Immature natural killer cell (primary cell): ENCODE measurements around the gene OSBPL3. TPM values are rescaled to one million over a fixed set of nuclear protein-coding genes. Genes with fewer than 3 reads are reported as not detected.

Experiments
- DNase-seq, 3 donors: peaks; one replicate each; pipeline ENCODE4 v3.0.0; 2022; ENCODE audit warnings: mixed read lengths in 1 of 3
- H3K27ac Mint-ChIP-seq, 6 donors: one replicate each; pipeline ENCODE4 v1.8.0; 2020; ENCODE audit warnings: mixed read lengths in 6 of 6, mild to moderate bottlenecking in 5 of 6, inconsistent platforms in 4 of 6, moderate library complexity in 3 of 6
- H3K27me3 Mint-ChIP-seq, 3 donors: one replicate each; pipeline ENCODE4 v1.8.0; 2020 to 2021; ENCODE audit warnings: low read depth in 3 of 3, mild to moderate bottlenecking in 3 of 3, mixed read lengths in 3 of 3, moderate library complexity in 3 of 3, inconsistent platforms in 1 of 3
- H3K36me3 Mint-ChIP-seq, 3 donors: one replicate each; pipeline ENCODE4 v1.8.0; 2020; ENCODE audit warnings: mixed read lengths in 3 of 3, inconsistent platforms in 2 of 3, mild to moderate bottlenecking in 2 of 3
- H3K4me1 Mint-ChIP-seq, 2 donors: one replicate each; pipeline ENCODE4 v1.8.0; 2020; ENCODE audit warnings: inconsistent platforms in 2 of 2, mild to moderate bottlenecking in 2 of 2, mixed read lengths in 2 of 2, moderate library complexity in 1 of 2
- H3K4me3 Mint-ChIP-seq, 5 donors: one replicate each; pipeline ENCODE4 v1.8.0; 2020; ENCODE audit warnings: mild to moderate bottlenecking in 5 of 5, mixed read lengths in 5 of 5, inconsistent platforms in 3 of 5, moderate library complexity in 3 of 5
- H3K9me3 Mint-ChIP-seq, 6 donors: one replicate each; pipeline ENCODE4 v1.8.0; 2020; ENCODE audit warnings: mild to moderate bottlenecking in 6 of 6, mixed read lengths in 6 of 6, inconsistent platforms in 4 of 6, moderate library complexity in 3 of 6
- polyA plus RNA-seq, 3 donors: library from polyadenylated mRNA; unstranded; fragments of 300-500 nt; fragmentation: Illumina TruSeq; gene quantifications; one replicate each; pipeline ENCODE4 v1.2.3, GENCODE V29; 2021

OSBPL3 gene
- polyA plus RNA-seq, 3 donors from 2014 or later = 6.4 to 20.0 (median 8.5) TPM

DNA sequence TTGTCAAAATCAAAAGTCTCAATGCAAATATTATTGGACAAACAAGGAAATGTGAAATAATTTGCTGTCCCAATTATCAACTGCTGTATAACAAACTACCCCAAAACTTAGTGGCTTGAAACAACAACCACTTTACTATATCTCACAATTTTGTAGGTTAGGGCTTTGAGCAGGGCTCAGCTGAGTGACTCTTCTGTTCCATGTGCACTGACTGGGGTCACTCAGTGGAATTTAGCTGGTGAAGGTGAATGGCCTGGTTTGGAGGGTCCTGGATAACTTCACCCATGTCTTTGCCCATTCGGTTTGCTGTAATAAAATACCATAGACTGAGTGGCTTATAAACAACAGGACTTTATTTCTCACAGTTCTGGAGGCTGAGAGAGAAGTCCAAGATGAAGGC, 219.0 kb downstream of the OSBPL3 start:
- Mint-ChIP-seq H3K36me3 (peaks cover 0 to 3% (median 0%) of the 10 kb centered on the region in 3 donors), H3K9me3 (no peaks in the 10 kb centered on the region), H3K27me3 (peaks cover 6 to 10% (median 9%) of the 10 kb centered on the region in 3 donors), H3K27ac (no peak overlapping the region), H3K4me1 (peaks cover 5 to 9% of the 10 kb centered on the region in 2 donors), H3K4me3 (no peak overlapping the region)
- DNase-seq = no peak

DNA sequence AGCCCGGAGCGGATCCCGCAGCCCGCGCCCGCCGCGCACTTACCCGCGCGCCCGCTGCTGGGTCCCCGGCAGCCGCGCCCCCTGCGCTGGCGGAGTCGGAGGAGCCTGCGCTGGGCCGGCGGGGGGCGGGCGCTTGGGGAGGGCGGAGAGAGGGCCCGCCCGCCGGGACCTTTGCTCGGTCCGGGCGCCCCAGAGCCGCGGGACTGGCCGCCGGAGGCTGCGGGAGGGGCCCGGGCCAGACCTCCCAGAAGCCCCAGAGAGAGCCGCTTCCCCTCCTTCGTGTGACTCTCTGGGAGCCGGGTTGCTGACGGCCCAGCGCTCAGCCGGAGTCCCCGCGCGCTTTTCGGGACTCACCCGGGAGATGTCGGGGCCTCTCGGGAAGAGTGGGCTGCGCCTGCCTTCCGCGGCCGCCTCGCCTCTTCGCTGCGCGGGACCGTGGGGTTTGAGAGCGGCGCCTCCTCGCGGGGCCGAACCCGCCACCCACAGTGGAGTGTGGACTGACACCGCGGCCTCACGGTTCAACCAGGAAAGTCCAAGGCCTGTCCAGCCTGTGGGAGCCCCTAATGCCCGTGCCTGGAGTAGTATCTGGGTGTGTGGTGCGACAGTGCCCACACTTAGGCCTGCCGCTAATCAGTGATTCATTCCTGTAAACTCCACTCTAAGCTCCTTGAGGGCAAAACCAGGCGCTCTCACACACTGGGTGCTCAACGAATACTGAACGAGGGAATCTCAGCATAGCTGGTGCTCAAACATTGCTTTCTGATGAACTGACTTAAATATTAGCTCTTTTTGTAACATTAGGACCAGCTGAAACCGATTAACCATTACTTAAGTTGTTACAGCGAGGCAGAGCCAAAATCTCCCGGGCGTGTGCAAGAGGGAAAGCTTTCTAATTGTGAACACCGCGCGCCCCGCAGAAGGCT, 222.4 kb downstream of the OSBPL3 start, which contains the start of gene GSDME:
TSS of gene GSDME (minus strand) at position 112 of the 923 bp plus-strand sequence. CDS start 7,690 bp downstream, outside the sequence.
- H3K4me3 Mint-ChIP-seq = peak within 1 kb of the TSS; percentile 66 to 85 (median 76)
- DNase-seq = peak; percentile 5 to 25 (median 14)
- peaks cover 8 to 20% (median 8%) of the 10 kb centered on the region in 3 donors for H3K27me3 Mint-ChIP-seq
- no peak within 1 kb of the TSS for H3K27ac Mint-ChIP-seq
- H3K4me1 Mint-ChIP-seq = peaks cover 5 to 10% of the 10 kb centered on the region in 2 donors
- no peaks in the 10 kb centered on the region for H3K9me3 Mint-ChIP-seq
- H3K36me3 Mint-ChIP-seq = no peaks in the 10 kb centered on the region

DNA sequence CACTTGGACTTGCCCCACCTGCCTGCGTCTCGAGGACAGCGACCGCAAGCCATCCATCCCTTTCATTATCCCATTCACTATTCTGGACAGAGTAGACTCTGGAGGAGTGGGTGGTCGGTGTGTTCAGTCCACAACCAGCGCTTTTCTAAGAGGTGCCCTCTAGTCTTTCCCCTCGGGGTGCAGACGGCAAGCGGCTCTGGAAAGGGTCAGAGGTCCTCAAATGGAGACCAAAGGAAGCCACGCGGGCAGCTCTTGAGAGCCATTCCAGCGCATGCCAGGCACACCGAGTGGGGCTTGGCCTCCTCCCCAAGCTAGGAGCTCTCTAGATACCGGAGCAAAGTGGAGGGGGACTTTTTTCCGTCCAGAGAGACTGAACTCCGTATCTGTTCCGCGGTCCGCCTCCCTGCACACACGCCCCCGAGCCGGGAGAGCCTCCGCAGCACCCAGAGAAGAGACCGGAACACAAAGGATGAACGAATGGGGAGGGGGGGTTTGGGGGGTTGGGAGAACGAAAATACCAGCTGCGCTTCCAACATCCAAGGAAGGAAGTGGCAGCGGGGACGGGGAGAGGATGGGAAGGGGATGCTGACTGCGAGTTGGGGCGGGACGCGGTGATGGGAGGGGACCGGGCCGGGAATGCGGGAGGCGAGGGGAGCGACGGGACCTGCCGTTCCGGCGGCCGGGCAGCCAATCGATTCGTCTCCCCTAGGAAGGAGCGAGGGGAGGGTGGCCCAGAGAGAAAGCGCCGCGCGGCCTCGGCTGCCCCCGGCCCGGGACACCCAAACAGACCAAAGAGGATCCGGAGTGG, 223.2 kb downstream of the OSBPL3 start:
- H3K27me3 Mint-ChIP-seq = peaks cover 8 to 23% (median 11%) of the 10 kb centered on the region in 3 donors
- H3K36me3 Mint-ChIP-seq = no peaks in the 10 kb centered on the region
- DNase-seq = peak in 1 of 3 donors; percentile 2
- peak overlapping the region; percentile 66 to 85 (median 72) for H3K4me3 Mint-ChIP-seq
- peaks cover 5 to 10% of the 10 kb centered on the region in 2 donors for H3K4me1 Mint-ChIP-seq
- H3K27ac Mint-ChIP-seq = no peak overlapping the region
- no peaks in the 10 kb centered on the region for H3K9me3 Mint-ChIP-seq

DNA sequence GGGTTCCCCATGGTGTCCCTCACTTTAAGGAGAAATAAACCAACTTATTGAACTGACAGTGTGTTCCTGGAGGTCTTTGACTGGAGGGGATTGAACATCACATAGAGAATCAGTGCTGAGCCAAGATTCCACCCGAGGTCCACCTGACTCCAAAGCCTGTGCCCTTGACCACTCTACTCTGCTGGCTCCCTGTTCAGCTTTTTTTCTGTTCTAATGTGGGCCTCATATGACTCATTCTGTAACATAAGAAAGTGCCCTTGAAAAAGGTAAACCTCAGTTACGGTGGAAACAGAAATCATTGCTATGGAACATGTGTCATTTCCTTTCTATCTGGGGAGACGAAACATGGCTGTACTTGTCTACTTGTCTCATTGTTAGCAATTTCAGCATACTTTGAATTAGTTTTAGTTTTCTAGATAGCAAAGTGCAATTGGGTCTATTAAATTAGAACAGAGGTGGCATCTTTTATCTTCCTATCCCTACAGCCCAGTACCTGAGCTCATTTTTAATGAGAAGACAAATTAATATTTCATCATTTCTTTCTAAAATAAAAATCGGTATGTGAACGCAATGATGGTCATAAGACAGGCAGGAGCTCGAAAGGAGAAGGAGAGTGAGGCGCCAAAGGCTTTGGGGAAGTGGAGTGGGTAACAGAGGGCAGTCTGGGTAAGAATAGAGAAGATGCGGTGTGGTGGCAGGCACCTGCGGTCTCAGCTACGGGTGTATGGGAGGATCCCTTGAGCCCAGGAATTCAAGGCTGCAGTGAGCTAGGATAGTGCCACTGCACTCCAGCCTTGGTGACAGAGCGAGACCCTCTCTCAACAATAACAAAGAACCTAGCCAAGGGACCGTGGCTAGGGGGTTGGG, 224.2 kb downstream of the OSBPL3 start:
- Mint-ChIP-seq H3K27me3 (peaks cover 8 to 23% (median 11%) of the 10 kb centered on the region in 3 donors), H3K9me3 (no peaks in the 10 kb centered on the region), H3K4me3 (peak overlapping the region; percentile 66 to 85 (median 72)), H3K27ac (no peak overlapping the region), H3K4me1 (peaks cover 5 to 10% of the 10 kb centered on the region in 2 donors), H3K36me3 (no peaks in the 10 kb centered on the region)
- no peak for DNase-seq

DNA sequence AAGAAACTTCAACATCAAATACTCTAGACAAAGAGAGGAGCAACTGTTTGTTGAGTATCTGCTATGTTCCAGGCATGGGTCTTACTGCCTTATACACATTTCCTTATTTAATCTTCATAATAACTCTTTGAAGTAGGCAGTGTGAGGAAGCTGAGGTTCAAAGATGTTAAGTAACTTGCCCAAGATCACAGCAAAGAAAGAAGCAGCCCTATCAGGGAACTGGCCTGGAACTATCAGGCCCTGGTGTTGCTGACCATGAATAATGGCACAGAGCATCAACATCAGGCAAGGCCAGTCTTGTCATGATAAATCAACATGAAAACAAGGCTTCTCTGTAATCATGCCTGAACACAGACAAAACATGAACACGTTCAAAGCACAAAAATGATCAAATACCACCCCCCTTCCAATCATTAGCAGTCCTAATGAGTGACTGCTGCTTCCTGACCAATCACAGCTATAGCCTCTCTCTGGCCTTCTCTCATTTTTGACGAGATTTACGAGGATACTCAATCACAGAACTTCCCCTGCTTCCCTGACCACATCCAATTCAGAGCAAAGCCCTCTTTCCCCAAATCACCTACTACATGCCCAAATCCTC, 225.0 kb downstream of the OSBPL3 start:
- peaks cover 8 to 21% (median 11%) of the 10 kb centered on the region in 3 donors for H3K27me3 Mint-ChIP-seq
- H3K9me3 Mint-ChIP-seq = no peaks in the 10 kb centered on the region
- H3K27ac Mint-ChIP-seq = no peak overlapping the region
- H3K4me1 Mint-ChIP-seq = peaks cover 5 to 10% of the 10 kb centered on the region in 2 donors
- no peaks in the 10 kb centered on the region for H3K36me3 Mint-ChIP-seq
- H3K4me3 Mint-ChIP-seq = no peak overlapping the region
- no peak for DNase-seq

DNA sequence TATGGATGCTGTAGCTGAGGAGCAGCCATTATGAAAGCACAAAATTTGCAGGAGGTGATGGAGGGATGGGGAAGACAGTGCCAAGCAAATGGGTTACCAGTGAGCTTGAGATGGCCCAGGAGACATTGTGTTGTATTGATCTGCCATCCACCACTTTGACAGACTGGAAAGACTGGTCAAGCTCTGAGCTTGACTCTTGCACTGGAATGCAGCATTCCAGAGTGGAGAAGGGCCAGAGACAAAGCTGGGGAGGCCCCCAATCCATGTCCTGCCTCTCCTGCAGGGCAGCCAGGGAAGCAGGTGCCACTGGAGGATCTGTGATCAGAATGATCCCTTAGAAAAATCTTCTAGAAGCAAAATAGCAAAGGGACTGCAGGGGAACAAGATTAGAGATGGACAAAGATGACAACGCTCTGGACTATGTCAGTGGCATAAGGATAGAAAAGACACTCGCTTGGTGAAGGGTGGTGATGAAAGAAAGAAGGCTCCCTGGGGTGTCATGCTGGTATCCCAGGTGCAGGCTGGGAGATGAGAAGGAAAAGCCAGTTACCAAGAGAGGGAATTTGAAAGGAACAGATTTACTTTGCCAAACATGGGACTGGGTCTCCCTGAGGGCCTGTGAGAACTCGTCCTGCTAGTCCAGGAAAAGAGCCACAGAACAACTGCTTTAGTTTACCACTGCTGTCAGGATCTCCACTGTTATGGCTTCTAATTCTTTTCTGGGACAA, 227.7 kb downstream of the OSBPL3 start:
- Mint-ChIP-seq H3K27me3 (peaks cover 8 to 21% (median 8%) of the 10 kb centered on the region in 3 donors), H3K4me1 (peaks cover 0 to 8% of the 10 kb centered on the region in 2 donors), H3K36me3 (no peaks in the 10 kb centered on the region), H3K9me3 (no peaks in the 10 kb centered on the region), H3K4me3 (no peak overlapping the region), H3K27ac (no peak overlapping the region)
- no peak for DNase-seq

DNA sequence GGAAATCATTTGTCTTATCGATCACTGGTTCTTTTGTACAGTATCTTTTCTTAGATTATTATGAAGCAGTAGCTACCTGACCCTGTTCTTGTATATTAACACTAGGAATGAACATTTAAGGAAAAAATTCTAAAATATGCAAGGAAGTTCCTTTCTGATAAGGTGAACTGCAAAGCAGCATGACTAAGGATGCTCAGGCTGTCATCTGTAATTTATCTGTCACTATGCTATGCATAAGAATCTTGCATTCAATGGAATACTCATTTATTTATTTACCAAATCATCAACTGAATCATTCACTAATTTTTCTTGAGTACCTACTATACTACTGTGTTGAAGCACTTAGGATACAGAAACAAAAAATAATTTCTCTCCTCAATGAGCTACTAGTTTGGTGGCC, 228.5 kb downstream of the OSBPL3 start:
- Mint-ChIP-seq H3K9me3 (no peaks in the 10 kb centered on the region), H3K27me3 (peaks cover 2 to 21% (median 8%) of the 10 kb centered on the region in 3 donors), H3K4me3 (no peak overlapping the region), H3K4me1 (peaks cover 0 to 5% of the 10 kb centered on the region in 2 donors), H3K27ac (no peak overlapping the region), H3K36me3 (no peaks in the 10 kb centered on the region)
- DNase-seq = no peak

DNA sequence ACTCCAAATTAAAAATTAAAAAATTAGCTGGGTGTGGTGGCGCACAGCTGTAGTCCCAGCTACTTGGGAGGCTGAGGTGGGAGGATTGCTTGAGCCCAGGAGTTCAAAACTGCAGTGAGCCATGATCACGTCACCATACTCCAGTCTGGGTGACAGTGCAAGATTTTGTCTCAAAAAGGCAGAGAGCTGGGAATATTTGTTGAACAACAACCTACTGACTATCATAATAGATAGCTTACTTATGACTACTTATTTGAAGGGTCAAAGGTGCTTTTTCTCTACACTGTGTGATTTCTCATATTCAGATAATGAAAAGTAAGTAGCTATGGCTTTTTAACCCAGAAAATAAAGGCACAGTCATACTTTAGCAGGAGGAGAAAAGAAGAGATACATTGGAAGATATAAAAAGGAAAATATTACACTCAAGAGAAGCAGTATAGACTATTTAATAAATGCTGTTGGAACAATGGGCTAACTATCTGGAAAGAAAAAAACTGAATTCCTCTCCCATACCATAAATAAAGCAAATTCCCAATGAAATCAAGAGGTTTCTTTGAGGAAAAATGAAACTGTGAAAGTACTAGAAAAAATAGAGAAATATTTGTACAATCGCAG, 229.4 kb downstream of the OSBPL3 start:
- H3K27me3 Mint-ChIP-seq = peaks cover 1 to 18% (median 7%) of the 10 kb centered on the region in 3 donors

DNA sequence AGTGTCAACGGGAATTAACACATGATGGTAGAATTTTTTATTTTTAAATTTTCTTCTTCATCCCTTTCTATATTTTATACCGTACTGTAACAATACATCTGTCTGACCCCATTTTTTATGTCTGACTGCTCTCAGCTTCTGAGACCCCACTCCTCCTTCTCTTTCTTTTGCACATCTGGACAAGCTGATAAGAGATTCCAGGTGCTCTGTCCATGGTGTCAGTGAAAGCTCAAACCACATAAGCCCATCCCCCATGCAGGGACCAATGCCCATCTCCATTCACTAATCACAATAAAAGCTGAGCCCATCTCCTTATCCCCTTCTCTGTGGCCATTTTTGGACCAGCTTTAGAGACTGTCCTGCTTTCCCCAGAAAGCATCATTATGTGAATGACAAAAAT, 231.5 kb downstream of the OSBPL3 start:
- H3K27me3 Mint-ChIP-seq = peaks cover 2 to 9% (median 6%) of the 10 kb centered on the region in 3 donors
- DNase-seq = no peak
- peak overlapping the region in 1 of 6 donors; percentile 14 for H3K27ac Mint-ChIP-seq

More for the DNA sequence above, 229.4 kb downstream of the OSBPL3 start:
- DNase-seq = no peak
- Mint-ChIP-seq H3K27ac (no peak overlapping the region), H3K36me3 (no peaks in the 10 kb centered on the region), H3K4me1 (no peaks in the 10 kb centered on the region), H3K4me3 (no peak overlapping the region), H3K9me3 (no peaks in the 10 kb centered on the region)

More for the DNA sequence above, 231.5 kb downstream of the OSBPL3 start:
- no peaks in the 10 kb centered on the region for H3K36me3 Mint-ChIP-seq
- H3K4me1 Mint-ChIP-seq = no peaks in the 10 kb centered on the region
- no peaks in the 10 kb centered on the region for H3K9me3 Mint-ChIP-seq
- no peak overlapping the region for H3K4me3 Mint-ChIP-seq
